H1 (cell line): ENCODE measurements around the gene NUP133. TPM values are rescaled to one million over a fixed set of nuclear protein-coding genes. Genes with fewer than 3 reads are reported as not detected.

Experiments used
- CTCF ChIA-PET: fragments of 300-600 bp; sonication (Branson Sonifier 250); formaldehyde crosslinking; loops from one replicate; lab custom pipeline; 2021; ENCODE audit not compliant: partially characterized antibody; lab: Charles Lee
- POLR2A ChIA-PET: fragments of 300-600 bp; sonication (Branson Sonifier 250); formaldehyde crosslinking; loops from one replicate; lab custom pipeline; 2021; ENCODE audit warnings: inconsistent platforms; ENCODE audit not compliant: partially characterized antibody; lab: Charles Lee
- DNase-seq, 2 experiments: peaks; one replicate each; pipeline versions ENCODE4 v3.0.0 to v3.0.0-alpha.2; 2010 to 2022; ENCODE audit warnings: low spot score in 2 of 2, low read depth in 1 of 2, mixed read lengths in 1 of 2
- FAIRE-seq: peaks from 2 replicates; lab custom pipeline; 2011; peaks lifted over from hg19 to GRCh38; lab: Jason Lieb, UNC
- H2AFZ ChIP-seq: 2 replicates; pipeline ENCODE4 v1.8.1; 2012; ENCODE audit warnings: low read length, inconsistent platforms
- H2AK5ac ChIP-seq: 2 replicates; pipeline ENCODE4 v1.6.1; 2013; ENCODE audit warnings: low read depth, low read length
- H2BK120ac ChIP-seq: replicated peaks from 2 replicates; pipeline ENCODE3; 2013; ENCODE audit warnings: low read depth, low read length, inconsistent platforms
- H2BK12ac ChIP-seq: 2 replicates; pipeline ENCODE4 v1.6.1; 2013; ENCODE audit warnings: low read depth, low read length
- H2BK15ac ChIP-seq: 2 replicates; pipeline ENCODE4 v1.6.1; 2013; ENCODE audit warnings: low read length
- H2BK20ac ChIP-seq: 2 replicates; pipeline ENCODE4 v1.6.1; 2013; ENCODE audit warnings: low read length
- H2BK5ac ChIP-seq: 2 replicates; pipeline ENCODE4 v1.6.1; 2013; ENCODE audit warnings: low read depth, low read length
- H3K14ac ChIP-seq: 2 replicates; pipeline ENCODE4 v1.6.1; 2013; ENCODE audit warnings: inconsistent platforms; ENCODE audit not compliant: insufficient read length
- H3K18ac ChIP-seq: 2 replicates; pipeline ENCODE4 v1.6.1; 2013; ENCODE audit warnings: low read length; ENCODE audit errors: extremely low read depth
- H3K23ac ChIP-seq: 2 replicates; pipeline ENCODE4 v1.6.1; 2013; ENCODE audit warnings: inconsistent platforms; ENCODE audit not compliant: insufficient read length
- H3K23me2 ChIP-seq: 2 replicates; pipeline ENCODE4 v1.6.1; 2013; ENCODE audit warnings: low read depth, low read length
- H3K27ac ChIP-seq: 2 replicates; pipeline ENCODE4 v1.6.1; 2011; ENCODE audit warnings: low read depth, low read length, inconsistent platforms
- H3K27me3 ChIP-seq, 4 experiments: replicated peaks in 1 of 4; 1 replicate in 1 of 4; 2 replicates in 3 of 4; pipeline versions ENCODE4 v1.6.1 to v1.8.1; 2011 to 2013; ENCODE audit warnings: low read length in 3 of 4, mild to moderate bottlenecking in 3 of 4, inconsistent platforms in 2 of 4, mixed read lengths in 2 of 4, moderate library complexity in 1 of 4; ENCODE audit not compliant: control insufficient read depth in 3 of 4, insufficient read depth in 3 of 4; ENCODE audit errors: extremely low read depth in 1 of 4
- H3K36me3 ChIP-seq, 4 experiments: 2 replicates each; pipeline versions ENCODE4 v1.6.1 to v1.8.1; 2011 to 2013; ENCODE audit warnings: mild to moderate bottlenecking in 4 of 4, low read length in 3 of 4, moderate library complexity in 2 of 4, control low read depth in 1 of 4, inconsistent platforms in 1 of 4; ENCODE audit not compliant: insufficient read depth in 4 of 4, control insufficient read depth in 2 of 4
- H3K4ac ChIP-seq: replicated peaks from 2 replicates; pipeline ENCODE3; 2013; ENCODE audit warnings: low read length, low read depth, mixed read lengths, inconsistent platforms; ENCODE audit not compliant: insufficient read length
- H3K4me1 ChIP-seq, 4 experiments: replicated peaks in 1 of 4; 1 replicate in 1 of 4; 2 replicates in 3 of 4; pipeline versions ENCODE4 v1.6.1 to v1.8.1; 2011 to 2013; ENCODE audit warnings: low read length in 3 of 4, inconsistent platforms in 2 of 4, mixed read lengths in 1 of 4; ENCODE audit not compliant: insufficient read depth in 4 of 4, control insufficient read depth in 3 of 4
- H3K4me2 ChIP-seq, 2 experiments: 2 replicates each; pipeline versions ENCODE4 v1.6.1 to v1.8.1; 2011 to 2013; ENCODE audit warnings: low read depth in 2 of 2, low read length in 2 of 2, control low read depth in 1 of 2, inconsistent platforms in 1 of 2, mild to moderate bottlenecking in 1 of 2; ENCODE audit not compliant: insufficient read depth in 1 of 2
- H3K4me3 ChIP-seq, 4 experiments: fragments of 200-600, 300-600 bp in 1 of 4; sonication (generic), shearing (Covaris generic), sonication (Bioruptor Twin) in 1 of 4; 2 replicates each; pipeline versions ENCODE4 v1.5.1 to v1.8.1; 2011 to 2016; ENCODE audit warnings: low read length in 4 of 4, low read depth in 3 of 4, control low read depth in 2 of 4, inconsistent platforms in 2 of 4, mild to moderate bottlenecking in 2 of 4, mixed read lengths in 1 of 4, moderate library complexity in 1 of 4; ENCODE audit not compliant: insufficient read depth in 2 of 4; ENCODE audit errors: extremely low read depth in 1 of 4
- H3K56ac ChIP-seq: replicated peaks from 2 replicates; pipeline ENCODE3; 2013; ENCODE audit warnings: low read depth, mild to moderate bottlenecking, mixed read lengths, low read length, inconsistent platforms; ENCODE audit not compliant: insufficient read length
- H3K79me1 ChIP-seq: 2 replicates; pipeline ENCODE4 v1.6.1; 2013; ENCODE audit warnings: low read depth, low read length, control low read depth
- H3K79me2 ChIP-seq, 2 experiments: 2 replicates each; pipeline versions ENCODE4 v1.6.1 to v1.8.1; 2012 to 2013; ENCODE audit warnings: low read length in 2 of 2, mild to moderate bottlenecking in 2 of 2, inconsistent platforms in 1 of 2; ENCODE audit not compliant: insufficient read depth in 2 of 2, control insufficient read depth in 1 of 2
- H3K9ac ChIP-seq, 4 experiments: replicated peaks in 1 of 4; 1 replicate in 1 of 4; 2 replicates in 3 of 4; pipeline versions ENCODE4 v1.6.1 to v1.8.1; 2011 to 2013; ENCODE audit warnings: low read depth in 3 of 4, low read length in 3 of 4, control low read depth in 2 of 4, mild to moderate bottlenecking in 2 of 4, moderate library complexity in 2 of 4, inconsistent platforms in 1 of 4; ENCODE audit errors: extremely low read depth in 1 of 4
- H3K9me3 ChIP-seq, 2 experiments: 2 replicates each; pipeline versions ENCODE4 v1.6.1 to v1.8.1; 2012 to 2013; ENCODE audit warnings: mild to moderate bottlenecking in 2 of 2, moderate library complexity in 2 of 2, control low read depth in 1 of 2, inconsistent platforms in 1 of 2, low read depth in 1 of 2, low read length in 1 of 2, mixed read lengths in 1 of 2; ENCODE audit not compliant: insufficient read depth in 2 of 2
- H4K20me1 ChIP-seq, 2 experiments: replicated peaks in 1 of 2; 2 replicates each; pipeline versions ENCODE3 to v1.8.1; 2011 to 2013; ENCODE audit warnings: inconsistent platforms in 2 of 2, low read length in 2 of 2, mild to moderate bottlenecking in 1 of 2; ENCODE audit not compliant: insufficient read depth in 2 of 2, control insufficient read depth in 1 of 2
- H4K5ac ChIP-seq: 2 replicates; pipeline ENCODE4 v1.6.1; 2013; ENCODE audit warnings: low read length, low read depth, mixed read lengths, inconsistent platforms; ENCODE audit not compliant: insufficient read length
- H4K8ac ChIP-seq: 2 replicates; pipeline ENCODE4 v1.8.0; 2013; ENCODE audit warnings: mild to moderate bottlenecking, moderate library complexity, low read length, inconsistent platforms; ENCODE audit not compliant: insufficient read depth; ENCODE audit errors: extremely low read depth
- H4K91ac ChIP-seq: replicated peaks from 2 replicates; pipeline ENCODE3; 2013; ENCODE audit warnings: low read length, mixed read lengths, inconsistent platforms; ENCODE audit not compliant: insufficient read length
- HDAC6 ChIP-seq: IDR thresholded peaks from one replicate; pipeline ENCODE4 v1.7.1; 2012; ENCODE audit warnings: low read depth, mild to moderate bottlenecking, inconsistent platforms, low read length, moderate library complexity
- NRF1 ChIP-seq: IDR thresholded peaks from 2 replicates; pipeline ENCODE4 v1.6.1; 2011; ENCODE audit warnings: mild to moderate bottlenecking, low read depth, low read length, improper control_type of control experiment
- TAF7 ChIP-seq: optimal IDR thresholded peaks from 2 replicates; pipeline ENCODE3; 2011; ENCODE audit warnings: low read depth, mild to moderate bottlenecking, inconsistent platforms, low read length, moderate library complexity, borderline replicate concordance
- WGBS, 2 experiments: shearing (Covaris generic) in 1 of 2; methylation state at CpG; one replicate each; pipeline versions ENCODE4 v1.1.6 to v1.1.7; 2013 to 2015; ENCODE audit warnings: low lambda C conversion rate in 2 of 2, mixed read lengths in 2 of 2, inconsistent platforms in 1 of 2, low coverage in 1 of 2, missing lambda C conversion rate in 1 of 2; ENCODE audit not compliant: insufficient replicate concordance in 2 of 2, insufficient coverage in 1 of 2, insufficient read length in 1 of 2; ENCODE audit errors: extremely low coverage in 1 of 2, missing lambda C conversion rate in 1 of 2; 5-methylcytosine and 5-hydroxymethylcytosine counted together
- polyA plus RNA-seq, 7 experiments: library from polyadenylated mRNA; depleted of rRNA in 3 of 7; stranded (reverse) in 5 of 7; unstranded in 2 of 7; fragments of >200 nt in 5 of 7; fragments of 200-250 nt in 2 of 7; gene quantifications; 1 replicate in 5 of 7; 2 replicates in 1 of 7; 4 replicates in 1 of 7; pipeline versions ENCODE4 v1.2.1 to v1.2.3, GENCODE V29; 2011 to 2013; ENCODE audit warnings: missing spikeins in 2 of 7, mixed read lengths in 2 of 7
- total RNA-seq: library from RNA; stranded (reverse); fragmentation: NEBNext Ultra II Directional; extraction: Animal tissue kit (Norgen Biotek cat#: 25700); gene quantifications from 2 replicates; pipeline ENCODE4 v1.2.1, GENCODE V29; 2021

NUP133 gene
- total and polyA plus RNA-seq, 2 of the 8 experiments (the other 6 are each of a cell fraction or from before 2014, with no cell fraction given), result 20.6 to 72.1 TPM

GRCh38 chr1:229526695-229527094, 18.6 kb upstream of the NUP133 start:
- DNase-seq (no peak), FAIRE-seq (no peak)
- Histone ChIP-seq H3K18ac (no peak overlapping the region), H3K4ac (no peak overlapping the region), H4K91ac (no peak overlapping the region), H3K4me1 (no peaks in the 10 kb centered on the region), H2AFZ (no peak overlapping the region), H2AK5ac (no peak overlapping the region), H3K9me3 (no peaks in the 10 kb centered on the region), H4K5ac (no peak overlapping the region), H2BK20ac (no peak overlapping the region), H4K8ac (no peak overlapping the region), H4K20me1 (peaks cover 0 to 2% of the 10 kb centered on the region in 2 experiments), H3K4me3 (no peak overlapping the region), H3K79me2 (no peaks in the 10 kb centered on the region), H3K27ac (no peak overlapping the region), H3K56ac (no peak overlapping the region), H3K9ac (no peak overlapping the region), H3K79me1 (no peaks in the 10 kb centered on the region; the same call in 1 of the 2 replicates), H3K27me3 (no peaks in the 10 kb centered on the region), H2BK12ac (no peak overlapping the region), H3K36me3 (peaks cover 0 to 11% (median 3%) of the 10 kb centered on the region in 4 experiments; a peak in 4 of 8 replicates), H3K23ac (no peak overlapping the region), H2BK15ac (no peak overlapping the region), H2BK120ac (no peak overlapping the region), H3K14ac (no peak overlapping the region), H3K23me2 (no peaks in the 10 kb centered on the region), H2BK5ac (no peak overlapping the region), H3K4me2 (no peak overlapping the region)
- ChIA-PET CTCF (interaction anchor here (0.6 to 2.3 kb wide), 2 partner anchors 12 to 105 kb away, joined by 3 to 12 read pairs; no protein-coding TSS in a partner anchor), POLR2A (interaction anchor here (1.4 kb wide), 1 partner anchor 19 kb away, joined by 6 read pairs; the partner anchor contains the start of gene NUP133)
- TF ChIP-seq TAF7, result no peak
- TF ChIP-seq HDAC6, result no peak
- no peak for TF ChIP-seq NRF1
- WGBS, 2 experiments, result 93% methylated on average over 1 of the region's 1 CpG; no CpG with 5 or more reads in 1 of the 2 experiments
